A549 (cell line): ENCODE data around the gene TMPRSS6. TPM values are rescaled to one million over a fixed set of nuclear protein-coding genes. Genes with fewer than 3 reads are reported as not detected.

ENCODE experiments used
- ATAC-seq, 2 experiments: fragments of 200-7000 bp in 1 of 2; fragments of >200 bp in 1 of 2; cut with Nextera tagmentation in 1 of 2; cut with Tn5 transposase in 1 of 2; 3 replicates each; pipeline versions ENCODE4 v1.8.0 to v1.9.1; 2018 to 2020; ENCODE audit warnings: mild to moderate bottlenecking in 1 of 2, moderate library complexity in 1 of 2
- CTCF ChIA-PET: fragments of 300-600 bp; sonication (Branson Sonifier 250); formaldehyde crosslinking; extraction: SDS; loops from one replicate; lab custom pipeline; 2021; ENCODE audit warnings: antibody characterized with exemption, inconsistent platforms; lab: Yijun Ruan, JAX
- POLR2A ChIA-PET: fragments of 350-600 bp; formaldehyde crosslinking; extraction: SDS; loops from one replicate; lab custom pipeline; 2021; ENCODE audit warnings: antibody characterized with exemption, inconsistent platforms; lab: Yijun Ruan, JAX
- DNase-seq, 2 experiments: peaks; one replicate each; pipeline versions ENCODE4 v3.0.0 to v3.0.0-alpha.2; 2011 to 2016; ENCODE audit warnings: low read depth in 1 of 2, low spot score in 1 of 2
- FAIRE-seq: peaks from 2 replicates; lab custom pipeline; 2011; peaks lifted over from hg19 to GRCh38; lab: Jason Lieb, UNC
- H3K27ac ChIP-seq, 2 experiments: fragments of >200 bp; sonication (Bioruptor Twin); formaldehyde crosslinking; 3 replicates each; pipeline ENCODE4 v1.5.1; 2016 to 2017
- H3K4me1 ChIP-seq: fragments of >200 bp; sonication (Bioruptor Twin); formaldehyde crosslinking; 3 replicates; pipeline ENCODE4 v1.6.1; 2016
- H3K4me2 ChIP-seq: fragments of >200 bp; sonication (Bioruptor Twin); formaldehyde crosslinking; 3 replicates; pipeline ENCODE4 v1.6.1; 2016
- H3K4me3 ChIP-seq: fragments of >200 bp; sonication (Bioruptor Twin); formaldehyde crosslinking; 3 replicates; pipeline ENCODE4 v1.5.1; 2016
- H3K9me3 ChIP-seq: fragments of >200 bp; sonication (Bioruptor Twin); formaldehyde crosslinking; 3 replicates; pipeline ENCODE4 v1.6.1; 2016
- CBX2 ChIP-seq: fragments of 200-600 bp; sonication (generic); IDR thresholded peaks from 2 replicates; pipeline ENCODE4 v1.6.1; 2016; ENCODE audit warnings: low read depth, mild to moderate bottlenecking, borderline replicate concordance
- CTCF ChIP-seq: fragments of >200 bp; sonication (Bioruptor Twin); formaldehyde crosslinking; IDR thresholded peaks from 3 replicates; pipeline ENCODE4 v1.5.1; 2016
- EP300 ChIP-seq, 2 experiments: fragments of >200 bp; sonication (Bioruptor Twin); formaldehyde crosslinking; IDR thresholded peaks; 2 replicates in 1 of 2; 3 replicates in 1 of 2; pipeline ENCODE4 v1.6.1; 2016 to 2017
- GATA3 ChIP-seq: IDR thresholded peaks from 2 replicates; pipeline ENCODE4 v1.6.1; 2012; ENCODE audit warnings: borderline replicate concordance
- HEYL ChIP-seq: fragments of 250-450 bp; sonication (Bioruptor Pico); IDR thresholded peaks from 2 replicates; pipeline ENCODE4 v1.8.0; 2021; ENCODE audit warnings: mild to moderate bottlenecking, moderate library complexity
- HOXB5 ChIP-seq: fragments of 250-450 bp; sonication (Bioruptor Pico); IDR thresholded peaks from 2 replicates; pipeline ENCODE4 v1.5.0; 2020; ENCODE audit warnings: mild to moderate bottlenecking, moderate library complexity
- JUNB ChIP-seq: fragments of >200 bp; sonication (Bioruptor Twin); formaldehyde crosslinking; IDR thresholded peaks from 2 replicates; pipeline ENCODE4 v1.6.1; 2016
- MAZ ChIP-seq: fragments of 150-350 bp; IDR thresholded peaks from 2 replicates; pipeline ENCODE4 v1.6.1; 2014; ENCODE audit warnings: antibody characterized with exemption, low read depth, low read length, borderline replicate concordance
- NFE2L2 ChIP-seq: fragments of 150-350 bp; conservative IDR thresholded peaks from 2 replicates; pipeline ENCODE4 v1.6.1; 2014; ENCODE audit warnings: low read length
- POLR2A ChIP-seq: IDR thresholded peaks from 2 replicates; pipeline ENCODE4 v1.6.1; 2012; ENCODE audit warnings: mild to moderate bottlenecking, low read length
- POLR2AphosphoS2 ChIP-seq: conservative IDR thresholded peaks from 2 replicates; pipeline ENCODE4 v1.6.1; 2012; ENCODE audit warnings: low read length, improper control_type of control experiment, inconsistent platforms
- RNF2 ChIP-seq: fragments of 200-600 bp; sonication (generic); IDR thresholded peaks from 2 replicates; pipeline ENCODE4 v1.6.1; 2016; ENCODE audit warnings: low read depth, mild to moderate bottlenecking, antibody characterized with exemption, moderate library complexity, borderline replicate concordance
- TP53 ChIP-seq: fragments of 250-450 bp; sonication (Bioruptor Pico); IDR thresholded peaks from 2 replicates; pipeline ENCODE4 v1.5.0; 2021; ENCODE audit warnings: mild to moderate bottlenecking, moderate library complexity
- WGBS: methylation state at CpG from one replicate; pipeline ENCODE4 v1.1.6; 2017; ENCODE audit errors: missing lambda C conversion rate; 5-methylcytosine and 5-hydroxymethylcytosine counted together
- polyA plus RNA-seq, 4 experiments: library from polyadenylated mRNA; depleted of rRNA in 3 of 4; stranded (reverse); fragments of >200 nt; fragmentation: RNase III in 1 of 4; extraction: RNeasy Plus Mini Kit Qiagen cat#74134 plus additional on column Dnase treatment in 1 of 4; gene quantifications; 2 replicates in 3 of 4; 3 replicates in 1 of 4; pipeline ENCODE4 v1.2.3, GENCODE V29; 2011 to 2017
- TF ChIP-seq, protein P1 (sequence below): fragments of 150-350 bp; IDR thresholded peaks from 2 replicates; pipeline ENCODE4 v1.6.1; 2014; ENCODE audit warnings: low read depth, mild to moderate bottlenecking, low read length
- TF ChIP-seq, protein P2 (sequence below): fragments of >200 bp; sonication (Bioruptor Twin); formaldehyde crosslinking; IDR thresholded peaks from 2 replicates; pipeline ENCODE4 v1.6.1; 2016
- TF ChIP-seq, protein P3 (sequence below): IDR thresholded peaks from 2 replicates; pipeline ENCODE4 v1.6.1; 2012

TMPRSS6 gene
- polyA plus RNA-seq, 2 of the 4 experiments (the other 2 are of a cell fraction), result not detected

- 97% methylated on average over 21 of the region's 34 CpGs for WGBS
- H3K4me1 ChIP-seq, result peaks cover 46% of the 10 kb centered on the region
- TF ChIP-seq RNF2, result no peak
- TF ChIP-seq, protein P1, sequence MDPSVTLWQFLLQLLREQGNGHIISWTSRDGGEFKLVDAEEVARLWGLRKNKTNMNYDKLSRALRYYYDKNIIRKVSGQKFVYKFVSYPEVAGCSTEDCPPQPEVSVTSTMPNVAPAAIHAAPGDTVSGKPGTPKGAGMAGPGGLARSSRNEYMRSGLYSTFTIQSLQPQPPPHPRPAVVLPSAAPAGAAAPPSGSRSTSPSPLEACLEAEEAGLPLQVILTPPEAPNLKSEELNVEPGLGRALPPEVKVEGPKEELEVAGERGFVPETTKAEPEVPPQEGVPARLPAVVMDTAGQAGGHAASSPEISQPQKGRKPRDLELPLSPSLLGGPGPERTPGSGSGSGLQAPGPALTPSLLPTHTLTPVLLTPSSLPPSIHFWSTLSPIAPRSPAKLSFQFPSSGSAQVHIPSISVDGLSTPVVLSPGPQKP, result no peak
- TF ChIP-seq, all 56 proteins: peak for 0
- ATAC-seq (no peak), DNase-seq (no peak), FAIRE-seq (no peak)
- Histone ChIP-seq H3K27ac (peak overlapping the region in 1 of 2 experiments; percentile 99; a peak in 3 of 6 replicates), H3K4me3 (no peak overlapping the region), H3K9me3 (no peaks in the 10 kb centered on the region), H3K4me2 (peak overlapping the region; percentile 17; the same call in 1 of the 3 replicates)
- ChIA-PET CTCF (interaction anchor here (0.5 to 13.1 kb wide), 5 partner anchors 7 to 608 kb away, joined by 3 to 142 read pairs (median 3); no protein-coding TSS in a partner anchor), POLR2A (no interaction called here)
Measured at GRCh38 chr22:37023743-37024338, 85.7 kb downstream of the TMPRSS6 start.

DNA sequence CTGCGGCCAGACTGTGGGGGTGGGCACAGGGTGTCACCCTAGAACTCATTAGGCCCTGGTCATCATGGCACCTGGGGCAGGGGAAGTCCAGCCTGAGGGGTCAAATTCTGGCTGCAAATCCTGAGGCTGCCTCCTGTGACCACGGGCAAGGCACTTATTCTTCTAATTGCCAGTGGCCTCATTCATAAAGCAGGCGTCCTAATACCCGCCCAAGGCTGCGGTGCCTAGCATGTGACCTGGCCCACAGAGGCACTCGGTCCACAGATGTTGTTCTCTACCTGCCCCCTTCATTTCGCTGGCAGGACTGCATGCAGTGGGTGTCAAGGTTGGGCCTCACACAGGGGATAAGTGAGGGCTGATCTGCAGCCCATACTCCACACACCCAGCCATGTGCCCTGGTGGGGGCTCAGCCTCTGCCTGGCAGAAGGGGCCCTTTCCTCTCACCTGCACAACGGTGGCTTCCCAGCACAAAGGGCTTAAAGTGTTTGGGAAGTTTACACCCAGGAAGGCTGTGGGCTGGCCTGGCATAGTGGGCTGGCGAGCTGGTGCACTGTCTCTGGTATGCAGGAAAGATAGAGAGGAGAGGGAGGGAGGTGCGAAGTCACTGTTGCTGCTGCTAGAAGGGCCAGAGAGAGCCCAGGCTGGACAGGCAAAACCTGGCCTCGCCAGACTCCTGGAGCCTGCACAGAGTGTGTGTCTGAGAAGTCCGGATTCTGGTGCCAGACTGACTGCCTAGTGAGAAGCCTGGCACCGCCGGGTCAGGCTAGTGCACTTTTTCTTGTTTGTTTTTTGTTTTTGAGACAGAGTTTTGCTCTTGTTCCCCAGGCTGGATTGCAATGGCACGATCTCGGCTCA lies 86.8 kb downstream of the TMPRSS6 start:
- ChIA-PET POLR2A (no interaction called here), CTCF (interaction anchor here (0.6 to 13.1 kb wide), 16 partner anchors 8 to 157 kb away, joined by 3 to 142 read pairs (median 4); partner anchors contain the start of gene KCTD17)
- no peak for ATAC-seq
- TF ChIP-seq POLR2A, result no peak
- TF ChIP-seq MAZ, result no peak
- no peak for TF ChIP-seq TP53 (CRISPR knock-in tag)
- TF ChIP-seq EP300 (IDR thresholded peaks at IDR 0.05), result no peak
- TF ChIP-seq POLR2AphosphoS2, result no peak
- no peak for TF ChIP-seq RNF2
- TF ChIP-seq CBX2, result no peak
- TF ChIP-seq, protein P2, sequence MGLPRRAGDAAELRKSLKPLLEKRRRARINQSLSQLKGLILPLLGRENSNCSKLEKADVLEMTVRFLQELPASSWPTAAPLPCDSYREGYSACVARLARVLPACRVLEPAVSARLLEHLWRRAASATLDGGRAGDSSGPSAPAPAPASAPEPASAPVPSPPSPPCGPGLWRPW, result no peak
- no peak for TF ChIP-seq JUNB
- no peak for TF ChIP-seq CTCF
- no peak for TF ChIP-seq GATA3
- TF ChIP-seq, protein P3, sequence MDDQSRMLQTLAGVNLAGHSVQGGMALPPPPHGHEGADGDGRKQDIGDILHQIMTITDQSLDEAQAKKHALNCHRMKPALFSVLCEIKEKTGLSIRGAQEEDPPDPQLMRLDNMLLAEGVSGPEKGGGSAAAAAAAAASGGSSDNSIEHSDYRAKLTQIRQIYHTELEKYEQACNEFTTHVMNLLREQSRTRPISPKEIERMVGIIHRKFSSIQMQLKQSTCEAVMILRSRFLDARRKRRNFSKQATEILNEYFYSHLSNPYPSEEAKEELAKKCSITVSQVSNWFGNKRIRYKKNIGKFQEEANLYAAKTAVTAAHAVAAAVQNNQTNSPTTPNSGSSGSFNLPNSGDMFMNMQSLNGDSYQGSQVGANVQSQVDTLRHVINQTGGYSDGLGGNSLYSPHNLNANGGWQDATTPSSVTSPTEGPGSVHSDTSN, result no peak
- no peak for TF ChIP-seq NFE2L2
- TF ChIP-seq HOXB5 (CRISPR knock-in tag), result no peak
- TF ChIP-seq HEYL (CRISPR knock-in tag), result no peak
- TF ChIP-seq, all 56 proteins: peak for 0
- Histone ChIP-seq H3K4me3 (no peak overlapping the region), H3K27ac (peak overlapping the region; percentile 35 to 99; a peak in 4 of 6 replicates), H3K4me1 (peaks cover 53% of the 10 kb centered on the region), H3K4me2 (peak overlapping the region; percentile 71), H3K9me3 (no peaks in the 10 kb centered on the region)
- 83% methylated on average over 11 of the region's 16 CpGs for WGBS
- no peak for FAIRE-seq
- DNase-seq, result no peak
